ENCODE measurements around the gene HOXD3. TPM values are rescaled to one million over a fixed set of nuclear protein-coding genes. Genes with fewer than 3 reads are reported as not detected.

The HOXD3 gene
- total RNA-seq, 4 donors from 2014 or later = 0.40 to 2.9 (median 1.5) TPM; not detected in 1

DNA sequence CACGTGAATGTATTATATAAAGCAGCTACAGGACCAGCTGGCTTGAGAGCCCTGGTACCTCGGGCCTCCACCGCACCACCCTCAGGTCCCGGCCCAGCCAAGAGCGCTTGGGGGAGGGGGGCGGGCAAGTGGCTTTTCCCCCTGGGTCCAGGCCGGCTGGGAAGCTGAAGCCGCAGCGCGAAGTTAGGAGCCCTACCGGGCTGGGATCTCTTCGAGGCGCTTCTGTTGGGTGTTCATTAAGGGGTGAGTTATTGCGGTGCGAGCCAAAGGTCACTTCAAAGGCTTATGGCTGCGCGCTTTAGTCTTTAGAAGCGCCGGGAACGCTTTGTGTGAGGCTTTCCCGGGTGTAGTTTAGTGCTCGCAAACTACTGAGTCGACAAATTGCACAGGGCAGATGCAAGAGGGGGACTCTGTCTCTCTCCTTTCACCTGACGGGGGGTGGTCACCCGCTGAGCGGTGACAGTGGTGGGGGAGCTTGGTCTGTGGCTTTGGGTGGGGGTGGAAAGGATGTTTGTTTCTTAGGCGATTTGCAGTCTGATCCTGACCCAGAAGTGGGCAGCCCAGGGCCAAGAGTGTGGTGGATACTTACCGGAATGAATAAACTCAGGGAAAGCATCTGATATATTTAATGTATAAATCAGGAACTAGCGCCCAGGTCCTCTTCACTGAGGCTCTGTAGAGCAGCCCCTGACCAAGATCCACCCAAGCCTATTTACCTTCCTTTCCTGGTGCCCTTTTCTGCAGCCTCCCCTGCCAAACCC, 6.0 kb downstream of the HOXD3 start:
- no peak for DNase-seq
- WGBS, 2 donors = 5 to 22% methylated on average over 12 to 14 of the region's 29 CpGs
- Histone ChIP-seq H3K9me3 (no peaks in the 10 kb centered on the region), H3K36me3 (no peaks in the 10 kb centered on the region), H3K4me3 (no peak overlapping the region), H3K4me1 (peaks cover 15 to 59% (median 21%) of the 10 kb centered on the region in 3 donors), H3K27ac (no peak overlapping the region), H3K27me3 (peaks cover 41 to 100% (median 70%) of the 10 kb centered on the region in 4 donors)
- intact Hi-C loops (cut with DNase I) = no loop called here
- TF ChIP-seq, protein P1, sequence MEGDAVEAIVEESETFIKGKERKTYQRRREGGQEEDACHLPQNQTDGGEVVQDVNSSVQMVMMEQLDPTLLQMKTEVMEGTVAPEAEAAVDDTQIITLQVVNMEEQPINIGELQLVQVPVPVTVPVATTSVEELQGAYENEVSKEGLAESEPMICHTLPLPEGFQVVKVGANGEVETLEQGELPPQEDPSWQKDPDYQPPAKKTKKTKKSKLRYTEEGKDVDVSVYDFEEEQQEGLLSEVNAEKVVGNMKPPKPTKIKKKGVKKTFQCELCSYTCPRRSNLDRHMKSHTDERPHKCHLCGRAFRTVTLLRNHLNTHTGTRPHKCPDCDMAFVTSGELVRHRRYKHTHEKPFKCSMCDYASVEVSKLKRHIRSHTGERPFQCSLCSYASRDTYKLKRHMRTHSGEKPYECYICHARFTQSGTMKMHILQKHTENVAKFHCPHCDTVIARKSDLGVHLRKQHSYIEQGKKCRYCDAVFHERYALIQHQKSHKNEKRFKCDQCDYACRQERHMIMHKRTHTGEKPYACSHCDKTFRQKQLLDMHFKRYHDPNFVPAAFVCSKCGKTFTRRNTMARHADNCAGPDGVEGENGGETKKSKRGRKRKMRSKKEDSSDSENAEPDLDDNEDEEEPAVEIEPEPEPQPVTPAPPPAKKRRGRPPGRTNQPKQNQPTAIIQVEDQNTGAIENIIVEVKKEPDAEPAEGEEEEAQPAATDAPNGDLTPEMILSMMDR (IDR thresholded peaks at IDR 0.05) = no peak
- TF ChIP-seq POLR2A (IDR thresholded peaks at IDR 0.05) = no peak

DNA sequence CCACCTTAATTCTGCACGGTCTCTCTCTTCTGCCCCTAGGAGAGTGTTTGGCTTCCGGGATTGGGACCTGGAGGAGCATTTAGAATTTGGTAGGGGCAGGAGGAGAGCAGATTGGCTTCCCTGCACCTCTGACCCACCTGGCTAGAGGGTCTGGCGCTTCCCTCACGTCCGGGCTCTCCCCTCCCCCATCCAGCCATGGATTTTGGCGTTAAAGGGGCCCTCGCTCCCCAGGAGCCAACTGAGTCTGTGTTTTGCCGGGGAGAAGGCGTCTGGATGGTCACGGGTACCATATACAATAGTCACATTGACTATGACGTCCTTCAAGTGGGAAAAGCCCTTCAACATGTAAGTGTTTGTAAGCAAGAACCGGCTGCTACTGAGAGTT, 6.6 kb downstream of the HOXD3 start:
- intact Hi-C loops (cut with DNase I) = no loop called here
- Histone ChIP-seq H3K4me3 (no peak overlapping the region), H3K27me3 (peaks cover 41 to 100% (median 65%) of the 10 kb centered on the region in 4 donors), H3K9me3 (no peaks in the 10 kb centered on the region), H3K27ac (no peak overlapping the region), H3K4me1 (peaks cover 15 to 53% (median 21%) of the 10 kb centered on the region in 3 donors), H3K36me3 (no peaks in the 10 kb centered on the region)
- no peak for DNase-seq
- WGBS, 2 donors = 14 to 17% methylated on average over 6 to 8 of the region's 12 CpGs
- TF ChIP-seq, protein P1 (IDR thresholded peaks at IDR 0.05) = no peak
- no peak for TF ChIP-seq POLR2A (IDR thresholded peaks at IDR 0.05)

DNA sequence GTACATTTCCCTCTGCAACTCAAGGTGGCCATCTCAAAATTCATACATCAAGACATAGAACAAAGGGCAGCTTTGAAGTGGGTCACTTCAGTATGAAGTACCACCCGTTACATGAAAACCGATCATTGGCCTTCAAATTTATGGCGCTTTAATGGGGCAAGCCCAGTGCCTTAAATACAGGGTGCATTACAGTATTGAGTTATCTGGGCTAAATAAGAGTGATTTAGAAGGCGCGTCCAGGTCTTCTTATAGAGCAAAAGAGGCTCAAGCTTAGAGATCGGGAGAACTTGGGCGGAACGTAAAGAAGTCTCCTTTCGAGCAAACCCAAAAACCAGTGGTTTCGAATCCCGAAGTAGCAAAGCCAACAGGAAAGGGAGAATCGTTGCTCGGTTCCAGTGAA, 7.1 kb downstream of the HOXD3 start:
- intact Hi-C loops (cut with DNase I) = no loop called here
- Histone ChIP-seq H3K4me3 (peak overlapping the region in 1 of 4 donors; percentile 12), H3K4me1 (peaks cover 12 to 48% (median 16%) of the 10 kb centered on the region in 3 donors), H3K27ac (no peak overlapping the region), H3K9me3 (no peaks in the 10 kb centered on the region), H3K36me3 (no peaks in the 10 kb centered on the region), H3K27me3 (peaks cover 38 to 100% (median 59%) of the 10 kb centered on the region in 4 donors)
- TF ChIP-seq, protein P1 (IDR thresholded peaks at IDR 0.05) = no peak
- TF ChIP-seq POLR2A (IDR thresholded peaks at IDR 0.05) = no peak
- DNase-seq = no peak
- 26 to 29% methylated on average over 13 of the region's 13 CpGs for WGBS, 2 donors

DNA sequence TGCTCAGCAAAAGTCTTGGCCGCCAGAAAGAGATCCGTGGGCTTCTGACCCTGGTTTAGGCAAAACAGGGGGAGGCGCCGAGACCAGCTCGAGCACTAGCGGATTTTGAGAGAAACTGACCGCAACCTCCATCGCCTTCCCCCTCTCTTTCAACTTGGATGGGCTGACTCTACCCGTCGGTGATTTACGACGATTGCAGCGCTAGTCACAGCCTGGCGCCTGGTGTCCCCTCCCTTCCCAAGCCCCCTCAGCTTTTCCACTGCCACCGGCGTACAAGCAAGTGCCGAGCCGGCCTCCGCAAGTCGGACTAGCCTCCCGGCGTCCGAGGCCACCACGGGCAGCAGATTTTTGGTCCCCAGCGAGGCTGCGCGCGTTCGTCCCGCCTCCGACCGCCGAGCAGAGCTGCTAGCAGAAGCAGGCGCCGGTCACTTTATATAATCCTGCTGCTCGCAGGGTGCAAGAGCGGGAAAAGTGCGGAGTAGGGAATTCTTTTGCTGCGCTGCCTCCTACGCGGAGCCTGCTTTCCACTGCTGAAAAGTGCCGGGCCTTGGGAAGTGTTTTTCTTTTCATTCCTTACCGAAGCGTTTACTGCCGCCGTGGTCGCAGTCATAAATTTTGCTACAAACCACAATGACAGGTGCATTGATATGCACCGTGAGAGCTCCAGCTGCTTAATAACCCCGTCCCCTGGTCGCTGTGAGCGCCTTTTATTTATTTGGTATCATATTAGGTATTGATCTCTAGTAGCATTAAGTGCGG, 7.7 kb downstream of the HOXD3 start:
- Histone ChIP-seq H3K9me3 (no peaks in the 10 kb centered on the region), H3K27me3 (peaks cover 33 to 100% (median 54%) of the 10 kb centered on the region in 4 donors), H3K4me1 (peaks cover 6 to 42% (median 10%) of the 10 kb centered on the region in 3 donors), H3K4me3 (peak overlapping the region in 1 of 4 donors; percentile 12), H3K27ac (no peak overlapping the region), H3K36me3 (no peaks in the 10 kb centered on the region)
- no peak for DNase-seq
- TF ChIP-seq, protein P1 (IDR thresholded peaks at IDR 0.05) = no peak
- no peak for TF ChIP-seq POLR2A (IDR thresholded peaks at IDR 0.05)
- intact Hi-C loops (cut with DNase I) = no loop called here
- WGBS, 2 donors = 22 to 32% methylated on average over 10 to 29 of the region's 52 CpGs

Data from esophagus squamous epithelium (tissue), 5 donors.